ENCODE data around the gene NAP1L4.

NAP1L4 gene

GRCh38 chr11:2951231-2952110 lies 40.7 kb downstream of the NAP1L4 start:
- TF ChIP-seq, protein P1, sequence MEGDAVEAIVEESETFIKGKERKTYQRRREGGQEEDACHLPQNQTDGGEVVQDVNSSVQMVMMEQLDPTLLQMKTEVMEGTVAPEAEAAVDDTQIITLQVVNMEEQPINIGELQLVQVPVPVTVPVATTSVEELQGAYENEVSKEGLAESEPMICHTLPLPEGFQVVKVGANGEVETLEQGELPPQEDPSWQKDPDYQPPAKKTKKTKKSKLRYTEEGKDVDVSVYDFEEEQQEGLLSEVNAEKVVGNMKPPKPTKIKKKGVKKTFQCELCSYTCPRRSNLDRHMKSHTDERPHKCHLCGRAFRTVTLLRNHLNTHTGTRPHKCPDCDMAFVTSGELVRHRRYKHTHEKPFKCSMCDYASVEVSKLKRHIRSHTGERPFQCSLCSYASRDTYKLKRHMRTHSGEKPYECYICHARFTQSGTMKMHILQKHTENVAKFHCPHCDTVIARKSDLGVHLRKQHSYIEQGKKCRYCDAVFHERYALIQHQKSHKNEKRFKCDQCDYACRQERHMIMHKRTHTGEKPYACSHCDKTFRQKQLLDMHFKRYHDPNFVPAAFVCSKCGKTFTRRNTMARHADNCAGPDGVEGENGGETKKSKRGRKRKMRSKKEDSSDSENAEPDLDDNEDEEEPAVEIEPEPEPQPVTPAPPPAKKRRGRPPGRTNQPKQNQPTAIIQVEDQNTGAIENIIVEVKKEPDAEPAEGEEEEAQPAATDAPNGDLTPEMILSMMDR (IDR thresholded peaks at IDR 0.05): no peak
- no peak for DNase-seq (ENCODE audit: low spot score)
- Histone ChIP-seq H3K27ac (no peak overlapping the region), H3K4me3 (no peak overlapping the region)

DNA sequence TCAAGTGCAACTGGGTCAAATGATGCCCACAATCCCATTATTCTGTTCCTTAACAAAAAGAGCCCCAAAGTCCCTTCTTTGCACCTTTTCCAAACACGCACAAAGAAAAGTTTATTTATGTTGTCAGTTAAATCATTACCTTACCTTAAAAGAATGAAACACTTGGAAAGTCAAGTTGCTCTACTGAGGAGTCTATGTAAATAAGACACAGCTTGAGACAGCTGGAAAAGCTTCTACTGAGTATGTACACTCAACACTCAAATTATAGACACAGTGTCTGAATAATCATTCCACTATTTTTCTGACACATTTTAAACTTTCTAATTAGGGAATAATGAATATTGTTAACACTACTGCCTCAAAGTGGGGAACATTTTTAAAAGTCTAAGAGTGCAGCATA lies 41.3 kb downstream of the NAP1L4 start:
- Histone ChIP-seq H3K27ac (no peak overlapping the region), H3K4me3 (no peak overlapping the region)
- TF ChIP-seq, protein P1 (IDR thresholded peaks at IDR 0.05): no peak
- no peak for DNase-seq (ENCODE audit: low spot score)

DNA sequence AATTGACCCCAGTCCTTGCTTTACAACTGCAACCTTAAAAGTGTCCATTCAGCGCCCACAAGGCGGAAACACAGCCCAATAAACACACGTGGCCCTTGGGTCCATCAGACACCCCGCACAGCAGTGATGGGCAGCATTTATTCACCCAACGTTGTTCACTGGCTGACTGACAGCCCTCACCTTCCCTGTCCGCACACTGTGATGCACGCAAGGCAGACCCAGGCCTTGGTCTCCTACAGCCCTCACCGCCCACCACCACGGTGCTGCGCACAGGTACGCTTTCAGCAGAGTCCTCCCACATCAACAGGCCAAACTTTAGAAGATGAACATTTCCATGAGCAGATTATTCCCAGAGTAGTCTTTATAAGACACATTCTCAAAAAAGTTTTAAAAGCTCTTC lies 42.2 kb downstream of the NAP1L4 start:
- TF ChIP-seq, protein P1 (IDR thresholded peaks at IDR 0.05): no peak
- DNase-seq (ENCODE audit: low spot score): no peak
- no peak overlapping the region for H3K4me3 ChIP-seq
- H3K27ac ChIP-seq: no peak overlapping the region

DNA sequence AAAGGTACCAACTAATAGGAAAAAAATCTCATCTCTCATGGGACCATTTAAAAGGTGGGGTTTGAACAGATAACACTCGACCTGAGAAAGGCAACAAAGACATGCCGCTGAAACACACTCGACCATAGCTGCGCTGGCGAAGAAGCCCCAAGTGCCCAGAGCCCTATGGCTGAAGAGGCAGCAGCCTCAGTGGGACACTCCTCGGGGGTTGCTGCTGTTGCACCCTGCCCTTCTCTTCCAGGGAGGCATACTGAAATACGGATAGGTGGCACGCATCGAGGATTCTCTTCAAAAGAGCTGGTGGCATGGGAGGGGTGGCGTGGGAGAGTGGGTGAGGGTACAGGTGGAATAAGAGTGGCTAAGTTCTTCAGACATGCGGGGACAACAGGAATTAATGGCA lies 44.4 kb downstream of the NAP1L4 start:
- TF ChIP-seq, protein P1 (IDR thresholded peaks at IDR 0.05): no peak
- no peak overlapping the region for H3K4me3 ChIP-seq
- H3K27ac ChIP-seq: no peak overlapping the region
- no peak for DNase-seq (ENCODE audit: low spot score)

DNA sequence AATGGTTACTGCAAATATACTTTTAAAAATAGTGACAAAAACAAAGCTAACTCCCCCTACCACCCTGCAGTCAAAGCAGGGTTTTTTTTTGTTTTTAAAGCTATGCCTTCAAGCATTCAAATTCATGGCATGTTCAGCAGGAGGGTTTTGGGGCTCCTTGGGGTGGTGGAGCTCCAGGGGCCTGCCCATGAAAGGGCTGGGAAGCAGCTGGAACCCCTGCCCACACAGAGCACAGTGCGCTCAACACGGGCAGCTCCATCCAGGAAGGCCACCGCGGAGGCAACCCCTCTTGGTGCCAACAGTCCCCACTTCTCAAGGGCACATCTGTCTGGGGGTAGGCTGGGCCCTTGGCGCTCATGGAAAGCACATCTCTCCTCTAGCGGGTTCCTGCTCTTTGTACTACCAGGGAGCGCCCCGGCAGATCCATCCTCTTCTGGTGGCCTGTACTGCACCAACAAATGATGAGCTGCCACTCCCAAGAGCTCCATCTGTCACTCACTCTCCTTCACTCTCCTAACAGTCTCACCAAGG lies 46.3 kb downstream of the NAP1L4 start:
- Histone ChIP-seq H3K27ac (peak overlapping the region; percentile 38 to 68), H3K4me3 (no peak overlapping the region)
- TF ChIP-seq, protein P1 (IDR thresholded peaks at IDR 0.05): no peak
- DNase-seq (ENCODE audit: low spot score): peak; percentile 74

DNA sequence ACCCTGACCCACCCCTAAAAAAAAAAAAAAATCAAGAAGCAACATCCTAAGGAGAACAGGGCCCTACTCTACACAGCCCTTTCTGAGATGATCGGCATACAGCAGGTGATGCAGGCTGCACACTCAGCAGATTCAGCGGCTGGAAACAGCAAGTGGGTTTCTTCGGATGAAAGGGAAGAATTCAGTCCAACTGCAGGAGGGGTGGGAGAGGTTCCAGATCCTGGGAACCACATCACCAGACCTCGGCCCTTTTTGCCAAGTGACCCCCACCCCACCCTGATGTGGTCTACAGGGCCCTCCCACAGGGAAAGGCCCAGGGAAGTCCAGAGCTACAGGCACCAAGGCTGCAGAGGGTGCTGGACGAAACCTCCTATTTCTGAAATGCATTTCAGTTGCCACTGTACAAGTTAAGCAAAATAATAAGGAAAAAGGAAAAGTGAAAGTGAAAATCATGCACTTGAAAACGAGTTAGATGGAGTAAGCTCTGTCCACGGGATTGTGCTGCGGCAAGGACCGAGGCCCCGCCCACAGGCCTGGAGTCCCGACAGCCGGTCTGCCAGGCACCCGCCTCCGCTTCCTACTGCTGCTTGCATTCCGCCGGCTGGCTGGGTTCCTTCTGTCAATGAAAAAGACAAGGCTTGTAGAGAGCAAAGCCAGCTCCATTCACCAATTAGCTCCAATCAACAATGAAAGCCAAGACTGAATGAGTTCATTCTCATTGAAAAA lies 46.9 kb downstream of the NAP1L4 start:
- H3K27ac ChIP-seq: peak overlapping the region; percentile 38 to 68
- peak overlapping the region; percentile 63 for H3K4me3 ChIP-seq
- TF ChIP-seq, protein P1 (IDR thresholded peaks at IDR 0.05): no peak
- peak; percentile 90 for DNase-seq (ENCODE audit: low spot score)

All from coronary artery (tissue), 2 donors.